Left lung (tissue), 10 donors: ENCODE data around the gene MED15. TPM values are rescaled to one million over a fixed set of nuclear protein-coding genes. Genes with fewer than 3 reads are reported as not detected.

ENCODE experiments used
- ATAC-seq: fragments of 200-7000 bp; cut with Tn5 transposase; one replicate; pipeline ENCODE4 v1.9.1; 2020; ENCODE audit warnings: moderate library complexity
- DNase-seq, 4 donors: peaks; one replicate each; pipeline ENCODE4 v3.0.0-alpha.2; 2013 to 2020
- H3K27ac ChIP-seq, 2 donors: fragments of 200-600 bp; sonication (generic) in 1 of 2; one replicate each; pipeline versions ENCODE4 v1.5.0 to v1.8.0; 2020 to 2021
- H3K27me3 ChIP-seq, 2 donors: fragments of 200-600 bp; sonication (generic) in 1 of 2; one replicate each; pipeline versions ENCODE4 v1.5.0 to v1.8.0; 2020 to 2021
- H3K36me3 ChIP-seq, 2 donors: fragments of 200-600 bp; sonication (generic) in 1 of 2; one replicate each; pipeline versions ENCODE4 v1.5.0 to v1.8.0; 2020 to 2021
- H3K4me1 ChIP-seq, 2 donors: fragments of 200-600 bp; one replicate each; pipeline ENCODE4 v1.8.0; 2021
- H3K4me3 ChIP-seq, 2 donors: fragments of 200-600 bp; sonication (generic) in 1 of 2; one replicate each; pipeline versions ENCODE4 v1.5.0 to v1.8.0; 2020 to 2021; ENCODE audit warnings: mild to moderate bottlenecking in 1 of 2
- H3K9me3 ChIP-seq, 2 donors: fragments of 200-600 bp; sonication (generic) in 1 of 2; one replicate each; pipeline versions ENCODE4 v1.5.0 to v1.8.0; 2020 to 2021
- intact Hi-C, 2 donors: fragments of 100-400 bp; cut with DNase I; formaldehyde crosslinking; loops; one replicate each; pipeline versions ENCODE4 v1.11.2 to v1.14.2; 2022
- polyA plus RNA-seq, 6 donors: library from polyadenylated mRNA; unstranded; fragments of 120-200 nt; gene quantifications; one replicate each; pipeline ENCODE4 v1.2.1, GENCODE V29; 2013; ENCODE audit not compliant: insufficient read length in 6 of 6
- total RNA-seq, 2 donors: library from RNA; stranded (reverse); fragmentation: NEBNext Ultra II Directional; extraction: Animal tissue kit (Norgen Biotek cat#: 25700); gene quantifications; one replicate each; pipeline ENCODE4 v1.2.1, GENCODE V29; 2021
- TF ChIP-seq, protein P1 (sequence below), 2 donors: fragments of 200-600 bp; sonication (generic) in 1 of 2; IDR thresholded peaks; one replicate each; pipeline versions ENCODE4 v1.5.0 to v1.8.0; 2021; ENCODE audit warnings: antibody characterized with exemption in 2 of 2
- donor health status: DM: no; HTN: yes; CAD: no.
- donor health status: DM: no; HTN: no; CAD: no.

Gene MED15
- total and polyA plus RNA-seq, 8 donors, result 47.2 to 121 (median 56.3) TPM

DNA sequence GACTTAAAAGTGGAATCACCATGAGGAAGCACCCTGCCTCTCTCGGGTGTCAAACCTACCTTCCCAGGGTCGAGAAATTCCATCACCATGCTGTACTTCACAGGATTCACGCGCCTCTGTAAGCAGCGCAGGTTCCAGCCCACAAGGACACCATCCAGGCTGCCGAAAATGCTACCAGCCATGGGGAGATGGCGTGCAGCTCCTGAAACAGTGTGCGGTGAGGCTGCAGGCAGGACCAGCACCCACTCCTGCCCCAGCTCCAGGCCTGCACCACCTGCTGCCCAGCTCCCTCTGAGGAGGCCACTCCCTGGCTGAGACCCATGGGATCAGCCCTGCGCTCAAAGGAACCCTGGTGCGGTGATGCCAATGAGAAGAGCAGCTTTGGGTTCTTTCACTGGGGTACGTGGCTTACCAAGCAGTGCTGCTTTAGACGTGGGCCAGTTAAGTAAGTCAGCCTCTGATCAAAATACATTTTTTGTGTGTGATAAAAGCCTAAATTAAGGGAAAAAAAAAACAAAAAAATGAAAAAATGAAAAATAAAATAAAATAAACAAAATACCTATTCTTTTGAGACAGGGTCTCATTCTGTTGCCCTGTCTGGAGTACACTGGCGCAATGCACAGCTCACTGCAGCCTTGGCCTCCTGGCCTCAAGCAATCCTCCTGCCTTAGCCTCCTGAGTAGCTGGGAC is 115.4 kb downstream of the MED15 start:
- H3K27ac ChIP-seq, result no peak overlapping the region
- no peaks in the 10 kb centered on the region for H3K27me3 ChIP-seq
- H3K36me3 ChIP-seq, result no peaks in the 10 kb centered on the region
- H3K4me3 ChIP-seq, result no peak overlapping the region
- ATAC-seq, result no peak
- DNase-seq, result no peak
- no peaks in the 10 kb centered on the region for H3K9me3 ChIP-seq
- intact Hi-C loops, result no loop called here
- TF ChIP-seq, protein P1, sequence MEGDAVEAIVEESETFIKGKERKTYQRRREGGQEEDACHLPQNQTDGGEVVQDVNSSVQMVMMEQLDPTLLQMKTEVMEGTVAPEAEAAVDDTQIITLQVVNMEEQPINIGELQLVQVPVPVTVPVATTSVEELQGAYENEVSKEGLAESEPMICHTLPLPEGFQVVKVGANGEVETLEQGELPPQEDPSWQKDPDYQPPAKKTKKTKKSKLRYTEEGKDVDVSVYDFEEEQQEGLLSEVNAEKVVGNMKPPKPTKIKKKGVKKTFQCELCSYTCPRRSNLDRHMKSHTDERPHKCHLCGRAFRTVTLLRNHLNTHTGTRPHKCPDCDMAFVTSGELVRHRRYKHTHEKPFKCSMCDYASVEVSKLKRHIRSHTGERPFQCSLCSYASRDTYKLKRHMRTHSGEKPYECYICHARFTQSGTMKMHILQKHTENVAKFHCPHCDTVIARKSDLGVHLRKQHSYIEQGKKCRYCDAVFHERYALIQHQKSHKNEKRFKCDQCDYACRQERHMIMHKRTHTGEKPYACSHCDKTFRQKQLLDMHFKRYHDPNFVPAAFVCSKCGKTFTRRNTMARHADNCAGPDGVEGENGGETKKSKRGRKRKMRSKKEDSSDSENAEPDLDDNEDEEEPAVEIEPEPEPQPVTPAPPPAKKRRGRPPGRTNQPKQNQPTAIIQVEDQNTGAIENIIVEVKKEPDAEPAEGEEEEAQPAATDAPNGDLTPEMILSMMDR (IDR thresholded peaks at IDR 0.05), result no peak
- no peaks in the 10 kb centered on the region for H3K4me1 ChIP-seq

DNA sequence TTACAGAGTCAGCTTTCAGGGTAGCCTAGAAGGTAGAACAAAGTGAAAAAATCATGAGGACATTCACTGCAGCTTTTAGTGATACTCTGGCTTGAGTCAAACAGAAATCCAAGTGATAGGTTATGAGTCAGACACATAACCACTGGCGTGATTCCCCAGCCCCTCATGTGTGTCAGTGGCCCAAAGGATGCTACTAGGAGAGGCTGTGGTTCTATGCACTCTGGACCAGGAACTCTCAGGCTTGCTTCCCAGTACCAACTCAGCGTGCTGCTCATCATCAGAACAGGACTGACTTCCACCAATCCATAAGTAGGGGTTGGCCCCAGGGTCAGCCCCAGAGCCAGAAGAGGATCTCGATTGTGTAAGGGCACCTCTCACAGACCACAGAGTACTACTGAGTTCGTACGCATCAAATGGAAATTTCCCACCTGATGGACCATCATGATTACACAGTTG is 116.8 kb downstream of the MED15 start:
- intact Hi-C loops, result no loop called here

DNA sequence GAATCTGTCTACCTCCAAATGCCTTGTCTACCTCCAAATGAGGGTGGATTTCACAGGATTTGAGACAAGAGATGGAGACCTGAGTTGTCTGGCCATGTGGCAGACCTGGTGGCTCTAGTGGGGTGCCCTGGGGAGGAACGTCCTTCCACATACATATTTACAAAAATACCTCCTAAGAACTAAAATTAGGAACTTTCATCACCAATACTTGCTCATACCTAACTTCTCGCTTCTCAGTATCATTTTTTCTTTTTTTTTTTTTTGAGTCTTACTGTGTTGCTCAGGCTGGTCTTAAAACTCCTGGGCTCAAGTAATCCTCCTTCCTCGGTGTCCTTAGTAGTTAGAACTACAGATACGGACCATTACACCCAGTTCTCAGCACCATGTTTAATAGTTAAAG is 117.9 kb downstream of the MED15 start:
- no peak for DNase-seq
- no peaks in the 10 kb centered on the region for H3K4me1 ChIP-seq
- no peak overlapping the region for H3K4me3 ChIP-seq
- no peaks in the 10 kb centered on the region for H3K9me3 ChIP-seq
- intact Hi-C loops, result no loop called here
- no peak overlapping the region for H3K27ac ChIP-seq
- TF ChIP-seq, protein P1 (IDR thresholded peaks at IDR 0.05), result no peak
- ATAC-seq, result no peak
- H3K36me3 ChIP-seq, result no peaks in the 10 kb centered on the region
- no peaks in the 10 kb centered on the region for H3K27me3 ChIP-seq

More for the DNA sequence above, 116.8 kb downstream of the MED15 start:
- ATAC-seq, result no peak
- TF ChIP-seq, protein P1 (IDR thresholded peaks at IDR 0.05), result no peak
- Histone ChIP-seq H3K36me3 (no peaks in the 10 kb centered on the region), H3K4me3 (no peak overlapping the region), H3K9me3 (no peaks in the 10 kb centered on the region), H3K27ac (no peak overlapping the region), H3K4me1 (no peaks in the 10 kb centered on the region), H3K27me3 (no peaks in the 10 kb centered on the region)
- DNase-seq, result no peak

DNA sequence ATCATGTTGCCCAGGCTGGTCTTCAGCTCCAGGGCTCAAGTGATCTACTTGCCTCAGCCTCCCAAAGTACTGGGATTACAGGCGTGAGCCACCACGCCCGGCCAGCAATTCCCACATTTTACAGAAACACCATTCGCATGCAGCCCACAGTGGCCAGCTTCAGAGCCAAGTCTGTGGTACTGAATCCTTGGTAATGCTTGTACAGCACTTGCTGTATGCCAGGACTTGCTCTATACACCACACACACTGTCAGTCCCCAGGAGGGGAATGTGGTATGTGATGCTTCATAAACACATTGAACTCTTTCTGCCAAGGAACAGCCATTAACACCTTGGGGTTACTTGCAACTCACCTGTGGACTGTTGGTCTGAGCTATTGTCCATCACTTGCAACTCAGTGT is 119.4 kb downstream of the MED15 start:
- H3K4me3 ChIP-seq, result no peak overlapping the region
- intact Hi-C loops, result no loop called here
- H3K36me3 ChIP-seq, result no peaks in the 10 kb centered on the region
- no peaks in the 10 kb centered on the region for H3K27me3 ChIP-seq
- H3K9me3 ChIP-seq, result no peaks in the 10 kb centered on the region
- DNase-seq (no peak), ATAC-seq (no peak)
- no peak overlapping the region for H3K27ac ChIP-seq
- TF ChIP-seq, protein P1 (IDR thresholded peaks at IDR 0.05), result no peak
- no peaks in the 10 kb centered on the region for H3K4me1 ChIP-seq

DNA sequence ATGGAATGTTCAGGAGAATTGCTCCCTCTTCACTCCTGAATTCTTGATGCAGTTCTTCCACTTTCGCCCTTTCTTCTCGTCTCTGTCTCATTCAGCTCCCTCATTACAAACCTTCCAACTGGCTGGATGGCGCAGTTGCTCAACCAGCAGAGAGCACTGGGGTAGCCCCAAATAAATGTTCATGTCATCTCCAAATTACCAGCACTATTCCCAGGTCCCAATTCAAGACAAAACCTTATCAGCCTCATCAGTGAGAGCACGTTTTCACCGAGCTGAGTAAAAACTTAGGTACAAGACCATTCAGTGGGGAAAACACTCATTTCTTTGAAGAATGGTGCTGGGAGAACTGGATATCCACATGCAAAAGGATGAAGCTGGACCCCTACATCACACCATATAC is 120.0 kb downstream of the MED15 start:
- no peak for ATAC-seq
- Histone ChIP-seq H3K27me3 (no peaks in the 10 kb centered on the region), H3K36me3 (no peaks in the 10 kb centered on the region), H3K4me1 (no peaks in the 10 kb centered on the region), H3K4me3 (no peak overlapping the region), H3K9me3 (no peaks in the 10 kb centered on the region), H3K27ac (no peak overlapping the region)
- intact Hi-C loops, result no loop called here
- TF ChIP-seq, protein P1 (IDR thresholded peaks at IDR 0.05), result no peak
- no peak for DNase-seq
